K562 (cell line): ENCODE data around the gene OFD1. TPM values are rescaled to one million over a fixed set of nuclear protein-coding genes. Genes with fewer than 3 reads are reported as not detected.

Source experiments
- ARHGAP35 ChIP-seq: fragments of 450-650 bp; IDR thresholded peaks from 2 replicates; pipeline ENCODE4 v1.6.1; 2018; ENCODE audit not compliant: partially characterized antibody
- CREM ChIP-seq: IDR thresholded peaks from 2 replicates; pipeline ENCODE4 v1.6.1; 2014; ENCODE audit warnings: antibody characterized with exemption, low read depth
- EP400 ChIP-seq: fragments of 450-650 bp; IDR thresholded peaks from 2 replicates; pipeline ENCODE4 v1.6.1; 2017; ENCODE audit warnings: antibody characterized with exemption, mild to moderate bottlenecking, moderate library complexity
- GABPA ChIP-seq: fragments of 200-800 bp; sonication (Bioruptor generic); conservative IDR thresholded peaks from 2 replicates; pipeline ENCODE4 v1.6.1; 2016; ENCODE audit warnings: low read depth, missing genetic modification characterization, missing compliant biosample characterization
- NCOR1 ChIP-seq: fragments of 450-650 bp; IDR thresholded peaks from 2 replicates; pipeline ENCODE4 v1.6.1; 2016; ENCODE audit warnings: mild to moderate bottlenecking, moderate library complexity
- NFIC ChIP-seq: fragments of 450-650 bp; IDR thresholded peaks from 2 replicates; pipeline ENCODE4 v1.6.1; 2017; ENCODE audit warnings: mild to moderate bottlenecking, inconsistent platforms
- PML ChIP-seq: IDR thresholded peaks from 2 replicates; pipeline ENCODE4 v1.6.1; 2012; ENCODE audit warnings: low read length, inconsistent platforms
- SPI1 ChIP-seq: IDR thresholded peaks from 2 replicates; pipeline ENCODE4 v1.6.1; 2011; ENCODE audit warnings: low read depth, low read length, control low read depth, borderline replicate concordance
- SRSF1 ChIP-seq: fragments of 200-400 bp; formaldehyde crosslinking; IDR thresholded peaks from 2 replicates; pipeline ENCODE4 v1.6.1; 2017; ENCODE audit warnings: mild to moderate bottlenecking, low read depth, low read length, moderate library complexity
- ZNF3 ChIP-seq: fragments of 250-450 bp; sonication (Bioruptor Pico); IDR thresholded peaks from 2 replicates; pipeline ENCODE4 v1.5.0; 2021; ENCODE audit warnings: mild to moderate bottlenecking, moderate library complexity
- ZNF707 ChIP-seq: fragments of 250-450 bp; sonication (Bioruptor Pico); conservative IDR thresholded peaks from 2 replicates; pipeline ENCODE4 v1.8.0; 2022; ENCODE audit warnings: inconsistent platforms, mild to moderate bottlenecking, moderate library complexity
- ZNF79 ChIP-seq: fragments of 250-450 bp; sonication (Bioruptor Pico); IDR thresholded peaks from 2 replicates; pipeline ENCODE4 v1.4.0; 2020; ENCODE audit warnings: low read depth, mild to moderate bottlenecking, moderate library complexity
- polyA plus RNA-seq, 8 experiments: library from polyadenylated mRNA; depleted of rRNA in 4 of 8; stranded (reverse) in 5 of 8; unstranded in 3 of 8; fragments of >200 nt; fragmentation: Nextera tagmentation in 2 of 8; fragmentation: Illumina TruSeq in 1 of 8; extraction: Ambion mirVana in 2 of 8; extraction: Trizol in 1 of 8; gene quantifications; 2 replicates each; pipeline versions ENCODE4 v1.2.1 to v1.2.3, GENCODE V29; 2011 to 2014; ENCODE audit warnings: inconsistent platforms in 1 of 8, missing spikeins in 1 of 8
- total RNA-seq, 7 experiments: library from RNA; depleted of rRNA in 6 of 7; stranded (reverse); fragments of >200 nt in 6 of 7; fragmentation: Illumina TruSeq in 2 of 7; extraction: Trizol in 2 of 7; gene quantifications; 2 replicates each; pipeline versions ENCODE4 v1.2.1 to v1.2.3, GENCODE V29; 2011 to 2021; ENCODE audit warnings: low replicate concordance in 1 of 7
- TF ChIP-seq, protein P1 (sequence below): sonication (generic); formaldehyde crosslinking; IDR thresholded peaks from 2 replicates; pipeline ENCODE4 v1.8.0; 2022; ENCODE audit warnings: mild to moderate bottlenecking, missing genetic modification reagents
- TF ChIP-seq, protein P2 (sequence below), 2 experiments: fragments of 150-350 bp in 1 of 2; IDR thresholded peaks; 2 replicates each; pipeline ENCODE4 v1.6.1; 2012 to 2016; ENCODE audit warnings: low read depth in 2 of 2, low read length in 2 of 2, mild to moderate bottlenecking in 1 of 2, moderate library complexity in 1 of 2
- TF ChIP-seq, protein P3 (sequence below): fragments of 450-650 bp; IDR thresholded peaks from 2 replicates; pipeline ENCODE4 v1.6.1; 2017; ENCODE audit warnings: antibody characterized with exemption, mild to moderate bottlenecking
- TF ChIP-seq, protein P4 (sequence below): fragments of 450-650 bp; IDR thresholded peaks from 2 replicates; pipeline ENCODE4 v1.6.1; 2018; ENCODE audit not compliant: partially characterized antibody

Gene OFD1
- total and polyA plus RNA-seq, 9 of the 15 experiments (the other 6 are each of a cell fraction or from before 2014, with no cell fraction given) = 22.0 to 49.1 (median 30.2) TPM

DNA sequence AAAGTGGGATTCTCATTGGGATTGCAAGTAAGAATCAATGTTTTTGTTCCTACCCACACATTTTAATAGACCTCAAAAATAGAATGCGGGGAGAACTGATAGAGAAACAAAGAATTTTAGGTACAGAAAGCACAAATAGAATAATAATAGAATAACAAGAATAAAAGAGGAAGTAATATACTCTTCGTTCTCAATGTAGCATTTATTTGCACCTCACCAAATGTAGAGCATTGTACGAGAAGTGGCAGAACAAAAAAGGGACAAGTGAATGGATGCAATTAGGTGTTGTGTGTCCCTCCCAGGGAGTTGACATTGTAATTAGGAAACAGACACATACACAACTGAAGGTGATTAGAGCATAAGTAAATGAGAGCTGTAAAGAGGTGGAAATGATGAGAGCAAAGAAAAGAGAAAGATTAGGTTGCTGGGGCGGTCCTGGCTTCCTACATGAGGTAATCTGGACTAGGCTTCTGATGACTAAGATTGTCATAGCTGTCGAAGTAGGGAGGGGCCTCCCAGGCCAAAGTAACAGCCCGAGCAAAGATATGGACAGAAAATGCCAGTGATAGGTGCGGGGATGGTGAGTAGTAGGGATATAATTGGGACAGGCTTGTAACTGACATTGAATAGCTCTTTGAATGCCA lies 35.2 kb upstream of the OFD1 start (continued):
- no peak for TF ChIP-seq SRSF1
- no peak for TF ChIP-seq ZNF707 (CRISPR knock-in tag)
- TF ChIP-seq, protein P1, sequence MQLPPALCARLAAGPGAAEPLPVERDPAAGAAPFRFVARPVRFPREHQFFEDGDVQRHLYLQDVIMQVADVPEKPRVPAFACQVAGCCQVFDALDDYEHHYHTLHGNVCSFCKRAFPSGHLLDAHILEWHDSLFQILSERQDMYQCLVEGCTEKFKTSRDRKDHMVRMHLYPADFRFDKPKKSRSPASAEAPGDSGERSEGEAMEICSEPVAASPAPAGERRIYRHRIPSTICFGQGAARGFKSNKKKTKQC (CRISPR knock-in tag) = no peak
- TF ChIP-seq NCOR1 = 0 out of 2 replicates have a peak, but pooled peaks have one; percentile 13
- TF ChIP-seq ZNF3 (CRISPR knock-in tag) = no peak
- TF ChIP-seq PML = no peak
- TF ChIP-seq, protein P2, sequence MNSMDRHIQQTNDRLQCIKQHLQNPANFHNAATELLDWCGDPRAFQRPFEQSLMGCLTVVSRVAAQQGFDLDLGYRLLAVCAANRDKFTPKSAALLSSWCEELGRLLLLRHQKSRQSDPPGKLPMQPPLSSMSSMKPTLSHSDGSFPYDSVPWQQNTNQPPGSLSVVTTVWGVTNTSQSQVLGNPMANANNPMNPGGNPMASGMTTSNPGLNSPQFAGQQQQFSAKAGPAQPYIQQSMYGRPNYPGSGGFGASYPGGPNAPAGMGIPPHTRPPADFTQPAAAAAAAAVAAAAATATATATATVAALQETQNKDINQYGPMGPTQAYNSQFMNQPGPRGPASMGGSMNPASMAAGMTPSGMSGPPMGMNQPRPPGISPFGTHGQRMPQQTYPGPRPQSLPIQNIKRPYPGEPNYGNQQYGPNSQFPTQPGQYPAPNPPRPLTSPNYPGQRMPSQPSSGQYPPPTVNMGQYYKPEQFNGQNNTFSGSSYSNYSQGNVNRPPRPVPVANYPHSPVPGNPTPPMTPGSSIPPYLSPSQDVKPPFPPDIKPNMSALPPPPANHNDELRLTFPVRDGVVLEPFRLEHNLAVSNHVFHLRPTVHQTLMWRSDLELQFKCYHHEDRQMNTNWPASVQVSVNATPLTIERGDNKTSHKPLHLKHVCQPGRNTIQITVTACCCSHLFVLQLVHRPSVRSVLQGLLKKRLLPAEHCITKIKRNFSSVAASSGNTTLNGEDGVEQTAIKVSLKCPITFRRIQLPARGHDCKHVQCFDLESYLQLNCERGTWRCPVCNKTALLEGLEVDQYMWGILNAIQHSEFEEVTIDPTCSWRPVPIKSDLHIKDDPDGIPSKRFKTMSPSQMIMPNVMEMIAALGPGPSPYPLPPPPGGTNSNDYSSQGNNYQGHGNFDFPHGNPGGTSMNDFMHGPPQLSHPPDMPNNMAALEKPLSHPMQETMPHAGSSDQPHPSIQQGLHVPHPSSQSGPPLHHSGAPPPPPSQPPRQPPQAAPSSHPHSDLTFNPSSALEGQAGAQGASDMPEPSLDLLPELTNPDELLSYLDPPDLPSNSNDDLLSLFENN (IDR thresholded peaks at IDR 0.05; ENCODE audit: low read depth in 2 of 2, low read length in 2 of 2) = no peak
- no peak for TF ChIP-seq ARHGAP35
- TF ChIP-seq EP400 = peak; percentile 41; the same call in 1 of the 2 replicates
- no peak for TF ChIP-seq GABPA (tag)
- no peak for TF ChIP-seq SPI1
- TF ChIP-seq, protein P3, sequence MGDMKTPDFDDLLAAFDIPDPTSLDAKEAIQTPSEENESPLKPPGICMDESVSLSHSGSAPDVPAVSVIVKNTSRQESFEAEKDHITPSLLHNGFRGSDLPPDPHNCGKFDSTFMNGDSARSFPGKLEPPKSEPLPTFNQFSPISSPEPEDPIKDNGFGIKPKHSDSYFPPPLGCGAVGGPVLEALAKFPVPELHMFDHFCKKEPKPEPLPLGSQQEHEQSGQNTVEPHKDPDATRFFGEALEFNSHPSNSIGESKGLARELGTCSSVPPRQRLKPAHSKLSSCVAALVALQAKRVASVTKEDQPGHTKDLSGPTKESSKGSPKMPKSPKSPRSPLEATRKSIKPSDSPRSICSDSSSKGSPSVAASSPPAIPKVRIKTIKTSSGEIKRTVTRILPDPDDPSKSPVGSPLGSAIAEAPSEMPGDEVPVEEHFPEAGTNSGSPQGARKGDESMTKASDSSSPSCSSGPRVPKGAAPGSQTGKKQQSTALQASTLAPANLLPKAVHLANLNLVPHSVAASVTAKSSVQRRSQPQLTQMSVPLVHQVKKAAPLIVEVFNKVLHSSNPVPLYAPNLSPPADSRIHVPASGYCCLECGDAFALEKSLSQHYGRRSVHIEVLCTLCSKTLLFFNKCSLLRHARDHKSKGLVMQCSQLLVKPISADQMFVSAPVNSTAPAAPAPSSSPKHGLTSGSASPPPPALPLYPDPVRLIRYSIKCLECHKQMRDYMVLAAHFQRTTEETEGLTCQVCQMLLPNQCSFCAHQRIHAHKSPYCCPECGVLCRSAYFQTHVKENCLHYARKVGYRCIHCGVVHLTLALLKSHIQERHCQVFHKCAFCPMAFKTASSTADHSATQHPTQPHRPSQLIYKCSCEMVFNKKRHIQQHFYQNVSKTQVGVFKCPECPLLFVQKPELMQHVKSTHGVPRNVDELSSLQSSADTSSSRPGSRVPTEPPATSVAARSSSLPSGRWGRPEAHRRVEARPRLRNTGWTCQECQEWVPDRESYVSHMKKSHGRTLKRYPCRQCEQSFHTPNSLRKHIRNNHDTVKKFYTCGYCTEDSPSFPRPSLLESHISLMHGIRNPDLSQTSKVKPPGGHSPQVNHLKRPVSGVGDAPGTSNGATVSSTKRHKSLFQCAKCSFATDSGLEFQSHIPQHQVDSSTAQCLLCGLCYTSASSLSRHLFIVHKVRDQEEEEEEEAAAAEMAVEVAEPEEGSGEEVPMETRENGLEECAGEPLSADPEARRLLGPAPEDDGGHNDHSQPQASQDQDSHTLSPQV = 0 out of 2 replicates have a peak, but pooled peaks have one; percentile 32
- no peak for TF ChIP-seq ZNF79
- TF ChIP-seq NFIC = no peak
- TF ChIP-seq CREM = peak; percentile 45
- TF ChIP-seq, protein P4, sequence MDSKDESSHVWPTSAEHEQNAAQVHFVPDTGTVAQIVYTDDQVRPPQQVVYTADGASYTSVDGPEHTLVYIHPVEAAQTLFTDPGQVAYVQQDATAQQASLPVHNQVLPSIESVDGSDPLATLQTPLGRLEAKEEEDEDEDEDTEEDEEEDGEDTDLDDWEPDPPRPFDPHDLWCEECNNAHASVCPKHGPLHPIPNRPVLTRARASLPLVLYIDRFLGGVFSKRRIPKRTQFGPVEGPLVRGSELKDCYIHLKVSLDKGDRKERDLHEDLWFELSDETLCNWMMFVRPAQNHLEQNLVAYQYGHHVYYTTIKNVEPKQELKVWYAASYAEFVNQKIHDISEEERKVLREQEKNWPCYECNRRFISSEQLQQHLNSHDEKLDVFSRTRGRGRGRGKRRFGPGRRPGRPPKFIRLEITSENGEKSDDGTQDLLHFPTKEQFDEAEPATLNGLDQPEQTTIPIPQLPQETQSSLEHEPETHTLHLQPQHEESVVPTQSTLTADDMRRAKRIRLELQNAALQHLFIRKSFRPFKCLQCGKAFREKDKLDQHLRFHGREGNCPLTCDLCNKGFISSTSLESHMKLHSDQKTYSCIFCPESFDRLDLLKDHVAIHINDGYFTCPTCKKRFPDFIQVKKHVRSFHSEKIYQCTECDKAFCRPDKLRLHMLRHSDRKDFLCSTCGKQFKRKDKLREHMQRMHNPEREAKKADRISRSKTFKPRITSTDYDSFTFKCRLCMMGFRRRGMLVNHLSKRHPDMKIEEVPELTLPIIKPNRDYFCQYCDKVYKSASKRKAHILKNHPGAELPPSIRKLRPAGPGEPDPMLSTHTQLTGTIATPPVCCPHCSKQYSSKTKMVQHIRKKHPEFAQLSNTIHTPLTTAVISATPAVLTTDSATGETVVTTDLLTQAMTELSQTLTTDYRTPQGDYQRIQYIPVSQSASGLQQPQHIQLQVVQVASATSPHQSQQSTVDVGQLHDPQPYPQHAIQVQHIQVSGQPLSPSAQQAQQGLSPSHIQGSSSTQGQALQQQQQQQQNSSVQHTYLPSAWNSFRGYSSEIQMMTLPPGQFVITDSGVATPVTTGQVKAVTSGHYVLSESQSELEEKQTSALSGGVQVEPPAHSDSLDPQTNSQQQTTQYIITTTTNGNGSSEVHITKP = no peak
